ENCODE results near the gene EOLA1.
"Not testable (repeated sequence)": the region's sequence is repeated elsewhere in the genome, so short reads cannot be mapped to it uniquely, and the experiment has no call there.

DNA sequence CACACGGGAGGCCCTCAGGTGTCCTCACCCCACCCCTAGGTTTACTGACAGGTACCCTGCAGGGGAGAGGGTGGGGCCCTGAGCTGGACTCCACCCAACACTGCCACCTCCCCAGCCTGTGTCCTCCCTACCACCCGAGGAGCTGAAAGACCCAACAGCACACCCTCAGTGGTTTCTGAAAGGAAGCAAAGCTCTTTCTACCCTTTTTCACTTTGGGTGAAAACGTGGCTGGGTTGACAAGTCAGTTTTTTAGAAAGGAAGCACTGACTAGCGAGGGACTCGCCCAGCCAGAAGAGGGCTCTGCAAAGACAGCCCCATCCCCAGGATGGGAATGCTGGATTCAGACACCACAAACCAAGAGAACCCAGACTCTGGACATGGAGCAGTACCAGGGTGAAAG lies 37.9 kb upstream of the EOLA1 start:
- TF ChIP-seq, protein P1, sequence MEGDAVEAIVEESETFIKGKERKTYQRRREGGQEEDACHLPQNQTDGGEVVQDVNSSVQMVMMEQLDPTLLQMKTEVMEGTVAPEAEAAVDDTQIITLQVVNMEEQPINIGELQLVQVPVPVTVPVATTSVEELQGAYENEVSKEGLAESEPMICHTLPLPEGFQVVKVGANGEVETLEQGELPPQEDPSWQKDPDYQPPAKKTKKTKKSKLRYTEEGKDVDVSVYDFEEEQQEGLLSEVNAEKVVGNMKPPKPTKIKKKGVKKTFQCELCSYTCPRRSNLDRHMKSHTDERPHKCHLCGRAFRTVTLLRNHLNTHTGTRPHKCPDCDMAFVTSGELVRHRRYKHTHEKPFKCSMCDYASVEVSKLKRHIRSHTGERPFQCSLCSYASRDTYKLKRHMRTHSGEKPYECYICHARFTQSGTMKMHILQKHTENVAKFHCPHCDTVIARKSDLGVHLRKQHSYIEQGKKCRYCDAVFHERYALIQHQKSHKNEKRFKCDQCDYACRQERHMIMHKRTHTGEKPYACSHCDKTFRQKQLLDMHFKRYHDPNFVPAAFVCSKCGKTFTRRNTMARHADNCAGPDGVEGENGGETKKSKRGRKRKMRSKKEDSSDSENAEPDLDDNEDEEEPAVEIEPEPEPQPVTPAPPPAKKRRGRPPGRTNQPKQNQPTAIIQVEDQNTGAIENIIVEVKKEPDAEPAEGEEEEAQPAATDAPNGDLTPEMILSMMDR (conservative IDR thresholded peaks at IDR 0.05), result not testable (repeated sequence)
- not testable (repeated sequence) for TF ChIP-seq EZH2 (IDR thresholded peaks at IDR 0.05; ENCODE audit: low read depth)
